OCI-LY1 (cell line): Measurements from ENCODE around the gene GCN1.

Source experiments
- CTCF ChIP-seq: fragments of 200-600 bp; sonication (generic), shearing (Covaris generic); IDR thresholded peaks from 2 replicates; pipeline ENCODE4 v1.5.1; 2017; ENCODE audit warnings: mild to moderate bottlenecking, antibody characterized with exemption, low read length, moderate library complexity, mixed read lengths
- EZH2 ChIP-seq: fragments of 200-600 bp; sonication (generic), shearing (Covaris generic); IDR thresholded peaks from 2 replicates; pipeline ENCODE4 v1.8.0; 2017; ENCODE audit warnings: borderline replicate concordance, mixed run types, mild to moderate bottlenecking, antibody characterized with exemption, low read length, moderate library complexity, mixed read lengths

- TF ChIP-seq CTCF, result no peak
- no peak for TF ChIP-seq EZH2
Observed at GRCh38 chr12:120186654-120187053, 7.9 kb downstream of the GCN1 start.
